ENCODE measurements around the gene BCS1L. TPM values are rescaled to one million over a fixed set of nuclear protein-coding genes. Genes with fewer than 3 reads are reported as not detected.

The BCS1L gene
- total and polyA plus RNA-seq, 9 of the 15 experiments (the other 6 are each of a cell fraction or from before 2014, with no cell fraction given): 37.6 to 103 (median 56.7) TPM

DNA sequence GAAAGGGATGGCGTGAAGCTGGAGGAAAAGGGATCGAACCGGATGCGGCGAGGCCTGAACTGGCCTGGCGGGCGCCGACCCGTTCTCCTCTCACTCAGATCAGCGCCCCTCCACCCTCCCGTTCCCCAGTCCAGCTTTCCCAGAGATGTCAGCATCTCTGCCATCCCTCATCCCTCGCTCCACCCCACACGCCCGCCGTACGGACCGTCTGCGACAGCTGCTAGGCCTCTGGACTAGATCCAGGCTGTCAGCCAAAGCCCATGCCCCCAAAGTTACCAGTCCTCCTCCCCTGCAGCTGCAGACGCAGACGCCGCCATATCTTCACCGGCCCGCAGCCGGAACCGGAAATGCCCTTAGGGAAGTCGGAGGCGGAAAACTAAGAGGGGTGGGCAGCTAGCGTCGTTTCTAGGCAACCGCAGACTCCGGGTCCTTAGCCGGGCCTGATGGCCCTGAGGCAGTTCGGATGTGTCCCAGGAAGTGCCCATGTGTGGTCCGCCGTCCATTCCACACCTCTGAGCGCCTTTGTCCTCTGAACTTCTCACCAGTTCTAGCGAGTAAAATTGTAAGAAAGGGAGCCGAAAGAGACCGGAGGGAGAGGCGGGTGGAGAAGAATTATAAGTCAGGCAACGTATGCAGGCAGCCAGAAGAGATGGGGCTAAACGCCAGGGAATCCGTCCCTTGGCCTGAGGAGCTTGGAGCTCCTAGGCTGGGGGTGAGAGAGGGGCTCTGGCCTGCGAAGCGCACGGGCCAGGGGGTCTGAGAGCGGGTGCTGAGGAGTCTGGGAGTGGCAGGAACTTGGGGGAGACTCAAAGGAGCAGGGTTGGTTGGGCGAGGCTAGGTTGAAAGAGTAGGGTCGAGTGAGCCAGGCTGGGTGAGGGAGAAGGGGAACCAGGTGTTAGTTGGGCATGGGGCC is 12.4 kb downstream of the BCS1L start, which contains the start of the genes RNF25 and STK36 (continued):
- TF ChIP-seq RB1 (IDR thresholded peaks at IDR 0.05; ENCODE audit: low read depth) (no peak), YBX1 (IDR thresholded peaks at IDR 0.05) (no peak), FOXK1 (CRISPR knock-in tag; IDR thresholded peaks at IDR 0.05; ENCODE audit: borderline replicate concordance) (no peak), ZNF79 (CRISPR knock-in tag; IDR thresholded peaks at IDR 0.05; ENCODE audit: low read depth) (no peak), NCOA2 (IDR thresholded peaks at IDR 0.05; ENCODE audit: partially characterized antibody in 2 of 2) (peak in 1 of 2 experiments; percentile 92), ZNF184 (CRISPR knock-in tag; IDR thresholded peaks at IDR 0.05) (no peak), THRA (IDR thresholded peaks at IDR 0.05) (no peak), THRAP3 (IDR thresholded peaks at IDR 0.05; ENCODE audit: borderline replicate concordance) (no peak), XRCC4 (IDR thresholded peaks at IDR 0.05; ENCODE audit: extremely low read depth, insufficient read depth, insufficient read length) (no peak), SAFB2 (IDR thresholded peaks at IDR 0.05; ENCODE audit: borderline replicate concordance, low read depth, low read length, severe bottlenecking) (no peak), CHD2 (IDR thresholded peaks at IDR 0.05; ENCODE audit: low read depth, low read length) (no peak), EP300 (IDR thresholded peaks at IDR 0.05; ENCODE audit: low read length) (no peak), KAT8 (IDR thresholded peaks at IDR 0.05; ENCODE audit: low read depth) (no peak), ZBTB1 (CRISPR knock-in tag; IDR thresholded peaks at IDR 0.05; ENCODE audit: borderline replicate concordance, low read depth) (no peak), ZFP36 (IDR thresholded peaks at IDR 0.05; ENCODE audit: low read depth, low read length, partially characterized antibody) (no peak), POLR2B (IDR thresholded peaks at IDR 0.05; ENCODE audit: low read depth, partially characterized antibody) (peak; percentile 85), ZSCAN29 (IDR thresholded peaks at IDR 0.05) (no peak), SETDB1 (IDR thresholded peaks at IDR 0.05; ENCODE audit: low read length) (no peak), RFX1 (IDR thresholded peaks at IDR 0.05) (peak; percentile 91), SP1 (CRISPR knock-in tag; IDR thresholded peaks at IDR 0.05) (no peak), HBP1 (CRISPR knock-in tag; IDR thresholded peaks at IDR 0.05) (no peak), POLR2G (IDR thresholded peaks at IDR 0.05; ENCODE audit: low read depth, low read length) (peak; percentile 86)
- TF ChIP-seq, protein P1, sequence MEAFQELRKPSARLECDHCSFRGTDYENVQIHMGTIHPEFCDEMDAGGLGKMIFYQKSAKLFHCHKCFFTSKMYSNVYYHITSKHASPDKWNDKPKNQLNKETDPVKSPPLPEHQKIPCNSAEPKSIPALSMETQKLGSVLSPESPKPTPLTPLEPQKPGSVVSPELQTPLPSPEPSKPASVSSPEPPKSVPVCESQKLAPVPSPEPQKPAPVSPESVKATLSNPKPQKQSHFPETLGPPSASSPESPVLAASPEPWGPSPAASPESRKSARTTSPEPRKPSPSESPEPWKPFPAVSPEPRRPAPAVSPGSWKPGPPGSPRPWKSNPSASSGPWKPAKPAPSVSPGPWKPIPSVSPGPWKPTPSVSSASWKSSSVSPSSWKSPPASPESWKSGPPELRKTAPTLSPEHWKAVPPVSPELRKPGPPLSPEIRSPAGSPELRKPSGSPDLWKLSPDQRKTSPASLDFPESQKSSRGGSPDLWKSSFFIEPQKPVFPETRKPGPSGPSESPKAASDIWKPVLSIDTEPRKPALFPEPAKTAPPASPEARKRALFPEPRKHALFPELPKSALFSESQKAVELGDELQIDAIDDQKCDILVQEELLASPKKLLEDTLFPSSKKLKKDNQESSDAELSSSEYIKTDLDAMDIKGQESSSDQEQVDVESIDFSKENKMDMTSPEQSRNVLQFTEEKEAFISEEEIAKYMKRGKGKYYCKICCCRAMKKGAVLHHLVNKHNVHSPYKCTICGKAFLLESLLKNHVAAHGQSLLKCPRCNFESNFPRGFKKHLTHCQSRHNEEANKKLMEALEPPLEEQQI (IDR thresholded peaks at IDR 0.05): no peak
- TF ChIP-seq, protein P2, sequence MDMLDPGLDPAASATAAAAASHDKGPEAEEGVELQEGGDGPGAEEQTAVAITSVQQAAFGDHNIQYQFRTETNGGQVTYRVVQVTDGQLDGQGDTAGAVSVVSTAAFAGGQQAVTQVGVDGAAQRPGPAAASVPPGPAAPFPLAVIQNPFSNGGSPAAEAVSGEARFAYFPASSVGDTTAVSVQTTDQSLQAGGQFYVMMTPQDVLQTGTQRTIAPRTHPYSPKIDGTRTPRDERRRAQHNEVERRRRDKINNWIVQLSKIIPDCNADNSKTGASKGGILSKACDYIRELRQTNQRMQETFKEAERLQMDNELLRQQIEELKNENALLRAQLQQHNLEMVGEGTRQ (CRISPR knock-in tag; IDR thresholded peaks at IDR 0.05): no peak

All from K562 (cell line).